Gastroesophageal sphincter (tissue), 3 donors: ENCODE measurements around the gene CTNND2.

ENCODE experiments used
- CTCF ChIP-seq, 4 experiments: fragments of 200-600 bp in 2 of 4; fragments of 450-650 bp in 2 of 4; sonication (generic) in 1 of 4; IDR thresholded peaks; one replicate each; pipeline ENCODE4 v1.5.1; 2017 to 2019; ENCODE audit warnings: antibody characterized with exemption in 4 of 4, mild to moderate bottlenecking in 2 of 4, moderate library complexity in 2 of 4
- EP300 ChIP-seq: sonication (generic); formaldehyde crosslinking; IDR thresholded peaks from one replicate; pipeline ENCODE4 v1.6.1; 2017; ENCODE audit warnings: antibody characterized with exemption, mild to moderate bottlenecking
- POLR2AphosphoS5 ChIP-seq: sonication (generic); formaldehyde crosslinking; IDR thresholded peaks from one replicate; pipeline ENCODE4 v1.6.1; 2017; ENCODE audit warnings: antibody characterized with exemption

GRCh38 chr5:11026543-11026942, 877.7 kb downstream of the CTNND2 start:
- no peak for TF ChIP-seq CTCF (IDR thresholded peaks at IDR 0.05)
- no peak for TF ChIP-seq POLR2AphosphoS5
- TF ChIP-seq EP300 = no peak
